Colonic mucosa (tissue), 4 donors: ENCODE results near the gene RAF1. TPM values are rescaled to one million over a fixed set of nuclear protein-coding genes. Genes with fewer than 3 reads are reported as not detected.
"Not testable (repeated sequence)": the region's sequence is repeated elsewhere in the genome, so short reads cannot be mapped to it uniquely, and the experiment has no call there.

ENCODE experiments used
- DNase-seq: peaks from one replicate; pipeline ENCODE4 v3.0.0-alpha.2; 2020
- H3K27ac ChIP-seq: fragments of 200-600 bp; one replicate; pipeline ENCODE4 v1.8.0; 2021
- H3K27me3 ChIP-seq: fragments of 200-600 bp; one replicate; pipeline ENCODE4 v1.8.0; 2021
- H3K36me3 ChIP-seq: fragments of 200-600 bp; one replicate; pipeline ENCODE4 v1.8.0; 2021
- H3K4me1 ChIP-seq: fragments of 200-600 bp; one replicate; pipeline ENCODE4 v1.8.0; 2021; ENCODE audit warnings: mild to moderate bottlenecking
- H3K4me3 ChIP-seq: fragments of 200-600 bp; one replicate; pipeline ENCODE4 v1.8.0; 2021
- H3K9ac ChIP-seq, 2 donors: one replicate each; pipeline ENCODE4 v1.7.0; 2013; ENCODE audit warnings: control low read depth in 2 of 2, low read depth in 2 of 2, low read length in 2 of 2
- H3K9me3 ChIP-seq: fragments of 200-600 bp; one replicate; pipeline ENCODE4 v1.8.0; 2021
- CTCF ChIP-seq: fragments of 200-600 bp; IDR thresholded peaks from one replicate; pipeline ENCODE4 v1.8.0; 2022; ENCODE audit warnings: antibody characterized with exemption, mild to moderate bottlenecking
- intact Hi-C: fragments of 100-400 bp; cut with DNase I; formaldehyde crosslinking; loops from one replicate; pipeline ENCODE4 v1.14.1; 2022
- total RNA-seq, 2 donors: library from RNA; stranded (reverse); fragmentation: NEBNext Ultra II Directional in 1 of 2; extraction: Animal tissue kit (Norgen Biotek cat#: 25700) in 1 of 2; gene quantifications; one replicate each; pipeline ENCODE4 v1.2.1, GENCODE V29; 2021
- donor health status: healthy.
- donor health status: DM: no; HTN: no; CAD: no.
- donor health status: DM: no; HTN: no; CAD: no.

The RAF1 gene
- total RNA-seq, 2 donors from 2014 or later = 66.1 to 79.5 TPM

GRCh38 chr3:12662593-12663400 is 1.1 kb downstream of the RAF1 start:
- H3K27me3 ChIP-seq = no peaks in the 10 kb centered on the region
- H3K27ac ChIP-seq = peak overlapping the region; percentile 99
- no peaks in the 10 kb centered on the region for H3K9me3 ChIP-seq
- peak overlapping the region; percentile 86 for H3K4me3 ChIP-seq
- intact Hi-C loops = no loop called here
- peak; percentile 51 for DNase-seq
- peaks cover 15% of the 10 kb centered on the region for H3K4me1 ChIP-seq
- no peak for TF ChIP-seq CTCF
- H3K9ac ChIP-seq = peak overlapping the region; percentile 90 to 99
- H3K36me3 ChIP-seq = no peaks in the 10 kb centered on the region

GRCh38 chr3:12661926-12662592 is 1.9 kb downstream of the RAF1 start:
- peak overlapping the region; percentile 99 for H3K27ac ChIP-seq

GRCh38 chr3:12661375-12661774 is 2.5 kb downstream of the RAF1 start:
- H3K36me3 ChIP-seq, H3K9ac ChIP-seq, H3K9me3 ChIP-seq, H3K27me3 ChIP-seq, DNase-seq, intact Hi-C loops, H3K27ac ChIP-seq, H3K4me3 ChIP-seq: not testable (repeated sequence)
- peaks cover 15% of the 10 kb centered on the region for H3K4me1 ChIP-seq

More at GRCh38 chr3:12661926-12662592, 1.9 kb downstream of the RAF1 start:
- no peak for TF ChIP-seq CTCF
- Histone ChIP-seq H3K36me3 (no peaks in the 10 kb centered on the region), H3K27me3 (no peaks in the 10 kb centered on the region), H3K9me3 (no peaks in the 10 kb centered on the region), H3K4me3 (peak overlapping the region; percentile 86), H3K4me1 (peaks cover 15% of the 10 kb centered on the region), H3K9ac (peak overlapping the region; percentile 90 to 99)
- DNase-seq = no peak
- intact Hi-C loops = no loop called here

GRCh38 chr3:12660196-12660595 is 3.7 kb downstream of the RAF1 start:
- intact Hi-C loops = no loop called here
- Histone ChIP-seq H3K36me3 (no peaks in the 10 kb centered on the region), H3K4me1 (peaks cover 15% of the 10 kb centered on the region), H3K4me3 (no peak overlapping the region), H3K9me3 (no peaks in the 10 kb centered on the region), H3K9ac (no peak overlapping the region), H3K27ac (no peak overlapping the region), H3K27me3 (no peaks in the 10 kb centered on the region)
- DNase-seq = no peak
- no peak for TF ChIP-seq CTCF

- intact Hi-C loops = no loop called here
- no peak overlapping the region for H3K9ac ChIP-seq
- H3K4me3 ChIP-seq = no peak overlapping the region
- H3K4me1 ChIP-seq = peaks cover 15% of the 10 kb centered on the region
- no peaks in the 10 kb centered on the region for H3K36me3 ChIP-seq
- DNase-seq = no peak
- H3K9me3 ChIP-seq = no peaks in the 10 kb centered on the region
- no peaks in the 10 kb centered on the region for H3K27me3 ChIP-seq
- H3K27ac ChIP-seq = no peak overlapping the region
- TF ChIP-seq CTCF = no peak
Measured at GRCh38 chr3:12659316-12660015, 4.5 kb downstream of the RAF1 start.
